Uterus (tissue), 2 donors: ENCODE measurements around the gene GRM5.

Experiments
- CTCF ChIP-seq, 4 experiments: fragments of 200-600 bp in 2 of 4; fragments of 450-650 bp in 2 of 4; sonication (generic) in 2 of 4; IDR thresholded peaks; one replicate each; pipeline ENCODE4 v1.5.1; 2016 to 2019; ENCODE audit warnings: antibody characterized with exemption in 4 of 4, mild to moderate bottlenecking in 2 of 4, moderate library complexity in 1 of 4
- POLR2A ChIP-seq, 2 donors: fragments of 450-650 bp; IDR thresholded peaks; one replicate each; pipeline ENCODE4 v1.6.1; 2016; ENCODE audit warnings: antibody characterized with exemption in 2 of 2, mild to moderate bottlenecking in 1 of 2, moderate library complexity in 1 of 2

- TF ChIP-seq POLR2A (IDR thresholded peaks at IDR 0.05) (no peak), CTCF (IDR thresholded peaks at IDR 0.05) (no peak)
Measured at GRCh38 chr11:88536616-88537265, 529.0 kb downstream of the GRM5 start.
